UCSD-AML1 (cell line): ENCODE results near the gene OR52B2.
"Not testable (repeated sequence)": the region's sequence is repeated elsewhere in the genome, so short reads cannot be mapped to it uniquely, and the experiment has no call there.

ENCODE experiments used
- DNase-seq: peaks from one replicate; lab custom pipeline; 2025; ENCODE audit not compliant: unreplicated experiment; lab: John Stamatoyannopoulos, UW

Gene OR52B2

DNA sequence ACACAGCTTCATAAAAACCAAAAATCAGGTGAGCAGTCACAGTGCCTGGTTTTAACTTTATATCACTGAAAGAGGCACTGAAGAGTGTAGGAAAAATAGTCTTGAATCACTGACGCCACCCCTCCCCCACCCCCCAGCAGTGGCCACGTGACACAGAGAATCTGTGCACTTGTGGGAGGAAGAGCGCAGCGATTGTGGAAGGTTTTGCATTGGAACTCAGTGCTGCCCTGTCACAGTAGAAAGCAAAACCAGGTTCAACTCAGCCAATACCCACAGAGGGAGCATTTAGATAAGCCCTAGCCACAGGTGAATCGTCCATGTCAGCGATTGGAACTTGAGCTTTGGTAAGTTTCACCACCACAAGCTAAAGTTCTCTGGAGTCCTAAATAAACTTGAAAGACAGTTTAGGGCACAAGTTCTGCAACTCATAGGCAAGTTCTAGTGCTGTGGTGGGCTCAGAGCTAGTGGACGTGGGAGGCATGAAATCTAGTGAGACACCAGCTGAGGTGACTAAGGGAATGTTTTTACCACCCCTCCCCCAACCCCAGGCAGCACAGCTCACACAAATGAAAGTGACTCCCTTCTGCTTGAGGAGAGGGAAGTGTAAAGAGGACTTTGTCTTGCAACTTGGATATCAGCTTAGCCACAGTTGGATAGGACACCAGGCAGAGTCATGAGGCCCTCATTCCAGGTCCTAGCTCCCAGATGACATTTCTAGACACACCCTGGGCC lies 13.3 kb downstream of the OR52B2 start:
- DNase-seq, result no peak

DNA sequence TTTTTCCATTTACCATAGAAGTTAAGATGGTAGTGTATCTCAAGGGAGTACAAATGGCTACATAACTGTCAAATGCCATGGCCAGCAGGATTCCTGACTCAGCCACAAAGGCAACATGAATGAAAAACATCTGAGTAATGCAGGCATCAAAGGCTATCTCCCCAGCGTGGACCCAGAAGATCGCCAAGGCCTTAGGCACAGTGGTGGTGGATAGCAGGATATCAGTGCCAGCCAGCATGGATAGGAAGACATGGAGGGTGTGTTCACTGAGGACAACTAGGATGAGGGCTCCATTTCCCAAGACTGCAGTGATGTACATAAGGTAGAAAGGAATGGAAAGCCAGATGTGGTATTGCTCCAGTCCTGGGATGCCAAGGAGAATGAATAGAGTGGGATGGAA lies 18.0 kb downstream of the OR52B2 start:
- DNase-seq, result no peak

DNA sequence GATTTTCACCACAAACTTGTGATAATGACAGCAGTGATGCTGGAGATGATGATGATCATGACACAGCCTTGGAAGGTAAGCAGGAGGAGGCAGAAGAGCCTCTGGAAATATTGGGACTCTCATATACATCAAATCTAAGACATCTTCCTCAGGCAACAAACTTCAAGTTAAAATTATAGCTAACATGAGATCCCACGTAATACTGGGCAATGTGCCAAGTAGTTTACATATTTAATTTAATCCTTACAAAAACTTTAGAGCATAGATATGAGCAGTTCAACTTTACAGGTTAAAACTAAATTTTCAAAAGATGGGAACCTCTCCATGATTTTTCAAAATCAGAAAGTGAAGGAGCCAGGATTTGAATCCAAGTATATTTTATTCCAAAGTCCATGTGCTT lies 19.0 kb downstream of the OR52B2 start:
- no peak for DNase-seq

DNA sequence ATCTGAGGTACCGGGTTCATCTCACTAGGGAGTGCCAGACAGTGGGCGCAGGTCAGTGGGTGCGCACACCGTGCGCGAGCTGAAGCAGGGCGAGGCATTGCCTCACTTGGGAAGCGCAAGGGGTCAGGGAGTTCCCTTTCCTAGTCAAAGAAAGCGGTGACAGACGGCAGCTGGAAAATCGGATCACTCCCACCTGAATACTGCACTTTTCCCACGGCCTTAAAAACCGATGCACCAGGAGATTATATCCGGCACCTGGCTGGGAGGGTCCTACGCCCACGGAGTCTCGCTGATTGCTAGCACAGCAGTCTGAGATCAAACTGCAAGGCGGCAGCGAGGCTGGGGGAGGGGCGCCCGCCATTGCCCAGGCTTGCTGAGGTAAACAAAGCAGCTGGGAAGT lies 26.4 kb downstream of the OR52B2 start:
- not testable (repeated sequence) for DNase-seq

DNA sequence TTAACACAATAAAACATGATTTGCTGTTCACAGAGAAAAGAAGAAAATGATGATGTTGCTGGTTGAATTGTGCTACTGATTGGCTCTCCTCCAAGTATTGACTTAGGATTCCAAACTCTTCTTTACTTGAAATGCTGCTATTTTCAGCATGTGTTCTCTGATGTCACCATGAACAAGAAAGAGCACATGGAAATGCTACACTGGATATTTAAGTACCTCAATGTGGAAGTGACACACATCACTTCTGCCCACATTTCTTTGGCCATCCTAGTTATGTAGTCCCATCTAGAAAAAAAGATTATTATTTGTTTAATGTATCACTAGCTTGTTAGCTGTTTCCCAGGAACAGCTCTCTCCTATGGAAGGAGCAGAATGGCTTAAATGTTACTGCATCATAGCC lies 27.2 kb downstream of the OR52B2 start:
- DNase-seq, result no peak

DNA sequence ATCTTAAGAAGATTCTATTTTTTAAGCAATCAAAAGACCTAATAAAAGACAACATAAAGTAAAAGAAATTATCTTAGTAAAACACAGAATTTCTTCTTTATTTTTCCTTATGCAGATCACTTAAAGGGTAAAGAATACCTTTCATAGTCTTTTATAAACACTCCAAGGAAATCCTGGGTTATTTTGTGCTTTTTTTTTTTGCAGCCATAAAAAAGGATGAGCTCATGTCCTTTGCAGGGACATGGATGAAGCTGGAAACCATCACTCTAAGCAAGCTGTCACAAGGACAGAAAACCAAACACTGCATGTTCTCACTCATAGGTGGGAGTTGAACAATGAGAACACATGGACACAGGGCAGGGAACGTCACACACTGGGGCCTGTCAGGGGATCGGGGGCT lies 34.2 kb downstream of the OR52B2 start:
- not testable (repeated sequence) for DNase-seq

DNA sequence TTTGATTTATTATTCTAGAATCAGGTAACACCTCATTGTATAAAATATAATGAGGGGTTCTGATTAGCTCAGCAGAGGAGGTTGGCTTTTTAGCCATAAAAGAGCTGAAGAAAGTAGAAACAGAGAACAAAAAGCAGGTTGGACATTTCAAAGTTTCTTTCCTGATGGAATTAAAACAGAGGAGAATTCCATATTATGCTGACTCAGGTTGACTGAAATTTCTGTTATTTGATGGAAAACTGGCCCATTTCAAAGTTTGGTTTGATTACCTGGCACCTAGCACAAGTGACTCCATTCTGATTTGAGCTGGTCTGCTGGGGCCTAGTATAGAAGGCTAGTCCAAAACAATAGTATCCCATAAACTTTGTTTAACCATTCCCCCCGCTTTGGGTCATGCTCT lies 37.7 kb downstream of the OR52B2 start:
- DNase-seq, result no peak

DNA sequence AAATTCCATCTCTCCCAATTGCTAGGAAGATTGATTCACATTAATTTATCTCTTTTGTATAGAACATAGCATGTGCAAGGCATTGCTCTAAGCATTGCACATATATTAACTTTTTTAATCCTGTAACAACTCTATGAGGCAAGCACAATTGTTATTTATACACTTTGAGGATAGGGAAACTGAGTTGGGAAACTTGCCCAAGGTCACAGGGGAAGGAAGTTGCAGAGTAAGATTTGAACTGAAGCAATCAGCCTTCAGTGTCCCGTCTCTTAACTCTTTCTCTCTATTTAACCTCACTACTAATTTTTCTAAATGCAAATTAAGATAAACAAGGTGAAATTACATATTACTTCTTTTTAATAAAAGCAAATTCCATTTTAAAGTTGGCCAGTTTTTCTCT lies 40.5 kb downstream of the OR52B2 start:
- no peak for DNase-seq

DNA sequence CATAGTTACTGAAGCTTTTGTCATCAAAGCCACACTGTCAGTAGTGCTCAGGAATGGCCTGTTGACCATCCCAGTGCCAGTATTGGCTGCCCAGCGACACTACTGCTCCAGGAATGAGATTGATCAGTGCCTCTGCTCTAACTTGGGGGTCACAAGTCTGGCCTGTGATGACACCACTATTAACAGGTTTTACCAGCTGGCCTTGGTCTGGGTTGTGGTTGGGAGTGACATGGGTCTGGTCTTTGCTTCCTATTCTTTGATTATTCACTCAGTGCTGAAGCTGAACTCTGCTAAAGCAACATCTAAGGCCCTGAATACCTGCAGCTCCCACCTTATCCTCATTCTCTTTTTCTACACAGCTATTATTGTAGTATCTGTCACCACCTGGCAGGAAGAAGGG lies 41.1 kb downstream of the OR52B2 start:
- no peak for DNase-seq

DNA sequence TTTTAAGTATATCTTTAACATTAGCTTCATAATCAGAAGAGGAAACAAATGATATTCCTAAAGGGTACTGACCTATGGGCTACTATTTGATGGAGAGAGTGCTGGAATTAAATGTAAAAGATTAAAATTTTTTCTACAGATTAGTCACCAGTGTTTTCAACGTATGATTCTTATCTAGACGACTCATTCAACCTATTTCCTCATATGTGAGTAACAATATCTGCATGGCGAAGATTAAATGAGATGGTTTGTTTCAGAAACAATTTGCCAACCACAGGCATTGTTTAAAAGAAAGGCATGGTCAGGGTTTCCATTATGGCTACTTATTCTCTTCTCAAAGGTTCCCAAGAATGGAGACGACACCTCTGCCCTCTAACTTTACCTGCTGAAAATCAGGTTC lies 42.2 kb downstream of the OR52B2 start:
- no peak for DNase-seq

DNA sequence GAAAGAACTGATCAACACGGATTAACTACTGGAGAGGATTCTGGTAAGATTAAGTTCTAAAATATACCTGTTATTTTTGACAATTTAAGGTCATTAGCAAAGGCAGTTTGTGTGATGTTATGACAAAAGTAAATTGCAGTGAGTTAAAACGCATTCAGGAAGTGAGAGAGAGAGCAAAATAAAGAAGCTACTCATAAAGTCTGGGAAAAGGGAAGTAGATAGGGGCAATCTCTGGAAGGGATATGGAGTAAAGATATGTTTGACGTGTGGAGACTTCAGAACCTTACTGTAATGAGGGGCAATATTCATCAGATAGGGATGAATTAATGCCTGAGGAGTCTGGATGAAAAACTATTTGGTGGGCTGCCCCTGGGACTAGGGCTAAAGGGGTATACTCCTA lies 45.9 kb downstream of the OR52B2 start:
- no peak for DNase-seq
